ENCODE measurements around the gene CLDN9.

The CLDN9 gene, protein sequence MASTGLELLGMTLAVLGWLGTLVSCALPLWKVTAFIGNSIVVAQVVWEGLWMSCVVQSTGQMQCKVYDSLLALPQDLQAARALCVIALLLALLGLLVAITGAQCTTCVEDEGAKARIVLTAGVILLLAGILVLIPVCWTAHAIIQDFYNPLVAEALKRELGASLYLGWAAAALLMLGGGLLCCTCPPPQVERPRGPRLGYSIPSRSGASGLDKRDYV

DNA sequence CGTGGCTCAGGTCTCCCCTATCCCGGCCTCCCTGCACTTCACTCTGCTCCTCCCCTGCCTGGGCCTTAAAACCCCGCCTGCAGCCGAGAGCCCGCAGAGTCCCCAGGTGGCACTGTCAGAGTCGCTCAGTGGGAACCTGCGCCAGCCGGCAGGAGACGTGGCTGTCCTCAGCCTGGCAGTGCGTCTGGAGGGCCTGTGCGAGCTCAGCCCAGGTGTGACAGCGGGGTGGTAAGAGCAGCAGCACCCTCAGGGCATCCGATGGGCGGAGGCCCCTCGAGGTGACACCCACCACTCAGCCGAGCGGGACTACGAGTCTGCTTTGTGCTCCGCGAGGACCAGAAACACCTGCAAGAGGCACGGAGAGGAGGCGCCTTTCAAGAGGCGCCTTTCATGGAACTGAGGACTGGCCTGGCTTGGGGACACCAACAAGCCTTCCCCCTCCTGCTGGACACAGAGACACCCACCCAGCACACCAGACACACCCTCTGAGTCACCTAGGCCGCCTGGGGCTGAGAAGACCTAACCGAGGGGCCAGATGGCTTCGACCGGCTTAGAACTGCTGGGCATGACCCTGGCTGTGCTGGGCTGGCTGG lies at the start of gene CLDN9:
Gene CLDN9, plus strand, starts transcription at position 96 of the 593 bp plus-strand sequence. Its CDS starts 440 bp downstream, at position 536.
- Histone ChIP-seq H3K9ac (no peak within 1 kb of the TSS; a peak in 2 of 22 replicates), H3K36me3 (no peaks in the 10 kb centered on the region), H4K20me1 (peaks cover 0 to 15% (median 0%) of the 10 kb centered on the region in 11 experiments; a peak in 5 of 22 replicates), H3K27me3 (peaks cover 41 to 84% (median 63%) of the 10 kb centered on the region in 11 experiments), H3K27ac (no peak within 1 kb of the TSS), H3K4me1 (peaks cover 15 to 36% (median 28%) of the 10 kb centered on the region in 10 experiments), H3K4me3 (no peak within 1 kb of the TSS), H3K4me2 (peak within 1 kb of the TSS in 10 of 11 experiments; percentile 0 to 66 (median 50); a peak in 17 of 22 replicates), H3K9me3 (replicated peaks in 1 of 11) (no peaks in the 10 kb centered on the region)
- no peak for TF ChIP-seq Cebpa-rat (IDR thresholded peaks at IDR 0.05)

- H3K27me3 ChIP-seq: peaks cover 0 to 33% (median 17%) of the 10 kb centered on the region in 11 experiments; a peak in 14 of 22 replicates
- TF ChIP-seq Cebpa-rat (IDR thresholded peaks at IDR 0.05): no peak
- H3K4me3 ChIP-seq: peak overlapping the region; percentile 52 to 74 (median 66)
- H3K9ac ChIP-seq: peak overlapping the region; percentile 43 to 78 (median 66); a peak in 18 of 22 replicates
- H3K4me1 ChIP-seq: peaks cover 47 to 86% (median 75%) of the 10 kb centered on the region in 10 experiments
- peaks cover 0 to 7% (median 0%) of the 10 kb centered on the region in 11 experiments; a peak in 2 of 22 replicates for H3K36me3 ChIP-seq
- H3K27ac ChIP-seq: peak overlapping the region in 5 of 11 experiments; percentile 29 to 58 (median 54); a peak in 7 of 22 replicates
- peak overlapping the region; percentile 94 to 100 (median 99) for H3K4me2 ChIP-seq
- H3K9me3 ChIP-seq (replicated peaks in 1 of 11): no peaks in the 10 kb centered on the region
- peaks cover 0 to 58% (median 24%) of the 10 kb centered on the region in 11 experiments; a peak in 15 of 22 replicates for H4K20me1 ChIP-seq
Measured at GRCh38 chr16:2963074-2963722, 49.5 kb upstream of the CLDN9 start.

DNA sequence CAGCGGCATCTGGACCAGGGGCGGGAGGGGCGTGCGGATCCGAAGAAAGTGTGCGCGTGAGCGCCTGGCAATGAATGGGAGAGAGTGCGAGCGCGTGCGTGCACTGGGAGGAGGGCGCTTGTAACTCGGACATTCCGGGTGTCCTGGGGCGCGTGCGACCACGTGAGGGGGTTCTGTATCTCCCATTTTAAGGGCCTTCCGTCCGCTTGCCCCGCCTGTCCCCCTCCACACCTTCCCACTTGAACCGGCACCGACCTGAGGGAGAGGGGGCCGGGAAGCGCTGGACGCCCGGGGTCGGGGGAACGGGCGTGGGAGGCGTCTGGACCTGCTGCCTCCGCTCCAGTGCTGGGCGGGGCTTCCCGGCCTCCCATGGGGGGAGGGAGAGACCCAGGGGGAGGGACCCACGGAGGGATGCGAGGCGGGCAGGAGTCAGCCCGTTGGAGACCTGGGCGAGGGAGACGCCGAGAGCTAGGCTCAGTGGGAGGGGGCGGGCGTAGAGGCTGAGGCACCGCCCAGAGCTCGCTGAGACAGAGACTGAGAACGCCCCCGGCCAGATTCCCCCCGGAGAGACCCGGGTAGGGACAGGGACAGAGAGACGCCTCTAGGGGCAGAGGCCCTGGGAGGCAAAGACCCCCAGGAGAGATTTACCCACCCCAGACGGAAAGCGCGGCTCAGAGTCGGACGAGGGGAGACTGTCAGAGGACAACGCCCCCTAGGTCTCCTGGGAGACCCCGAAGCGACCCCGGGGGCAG lies 48.8 kb upstream of the CLDN9 start, which contains the start of gene KREMEN2:
Gene KREMEN2, plus strand, starts transcription at position 553 of the 752 bp plus-strand sequence. CDS start 246 bp downstream, outside the sequence.
- H3K27ac ChIP-seq: peak within 1 kb of the TSS in 8 of 11 experiments; percentile 10 to 58 (median 42); a peak in 12 of 22 replicates
- H3K4me3 ChIP-seq: peak within 1 kb of the TSS; percentile 52 to 74 (median 66)
- peaks cover 0 to 65% (median 24%) of the 10 kb centered on the region in 11 experiments; a peak in 15 of 22 replicates for H4K20me1 ChIP-seq
- peaks cover 0 to 7% (median 0%) of the 10 kb centered on the region in 11 experiments; a peak in 2 of 22 replicates for H3K36me3 ChIP-seq
- peak within 1 kb of the TSS; percentile 43 to 78 (median 66); a peak in 20 of 22 replicates for H3K9ac ChIP-seq
- no peak for TF ChIP-seq Cebpa-rat (IDR thresholded peaks at IDR 0.05)
- peak within 1 kb of the TSS; percentile 94 to 100 (median 99) for H3K4me2 ChIP-seq
- no peaks in the 10 kb centered on the region for H3K9me3 ChIP-seq (replicated peaks in 1 of 11)
- peaks cover 0 to 33% (median 17%) of the 10 kb centered on the region in 11 experiments; a peak in 14 of 22 replicates for H3K27me3 ChIP-seq
- H3K4me1 ChIP-seq: peaks cover 52 to 92% (median 82%) of the 10 kb centered on the region in 10 experiments

DNA sequence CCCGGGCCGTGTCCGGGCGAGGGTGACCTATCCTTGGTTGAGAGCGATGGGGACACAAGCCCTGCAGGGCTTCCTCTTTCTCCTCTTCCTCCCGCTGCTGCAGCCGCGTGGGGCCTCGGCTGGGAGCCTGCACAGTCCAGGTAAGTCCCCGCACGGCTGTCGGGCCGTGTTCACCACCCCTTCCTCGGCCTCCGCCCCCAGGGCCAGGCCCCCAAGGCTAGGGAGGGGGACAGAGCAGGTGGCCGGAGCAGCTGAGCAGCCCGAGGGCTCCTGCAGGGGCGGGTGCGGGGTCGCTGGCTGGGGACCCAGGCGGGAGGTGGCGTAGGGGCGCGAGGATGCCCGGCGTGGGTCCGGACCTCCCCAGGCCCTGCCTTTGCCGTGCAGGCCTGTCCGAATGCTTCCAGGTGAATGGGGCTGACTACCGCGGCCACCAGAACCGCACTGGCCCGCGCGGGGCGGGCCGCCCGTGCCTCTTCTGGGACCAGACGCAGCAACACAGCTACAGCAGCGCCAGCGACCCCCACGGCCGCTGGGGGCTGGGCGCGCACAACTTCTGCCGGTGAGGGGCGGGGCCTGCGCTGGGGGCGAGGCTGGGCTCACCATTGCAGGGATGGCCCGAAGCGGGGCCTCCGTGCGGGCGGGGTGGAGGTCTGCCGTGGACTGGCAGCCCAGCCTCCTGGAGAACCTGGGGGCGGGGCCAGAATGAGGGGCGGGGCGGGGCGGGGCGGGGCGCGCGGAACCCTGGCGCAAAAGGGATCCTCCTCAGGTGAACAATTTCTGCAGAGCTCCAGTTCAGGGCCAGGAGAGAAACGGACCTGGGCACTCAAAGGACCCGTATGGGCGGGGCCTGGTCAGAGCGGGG lies 48.0 kb upstream of the CLDN9 start:
- H3K4me2 ChIP-seq: peak overlapping the region; percentile 94 to 100 (median 99)
- TF ChIP-seq Cebpa-rat (IDR thresholded peaks at IDR 0.05): no peak
- no peaks in the 10 kb centered on the region for H3K9me3 ChIP-seq (replicated peaks in 1 of 11)
- peaks cover 0 to 66% (median 24%) of the 10 kb centered on the region in 11 experiments; a peak in 15 of 22 replicates for H4K20me1 ChIP-seq
- peak overlapping the region in 8 of 11 experiments; percentile 10 to 58 (median 42); a peak in 12 of 22 replicates for H3K27ac ChIP-seq
- peak overlapping the region; percentile 52 to 74 (median 66) for H3K4me3 ChIP-seq
- peaks cover 52 to 84% (median 76%) of the 10 kb centered on the region in 10 experiments for H3K4me1 ChIP-seq
- H3K9ac ChIP-seq: peak overlapping the region in 10 of 11 experiments; percentile 43 to 78 (median 66); a peak in 18 of 22 replicates
- H3K27me3 ChIP-seq: peaks cover 0 to 33% (median 17%) of the 10 kb centered on the region in 11 experiments; a peak in 14 of 22 replicates
- H3K36me3 ChIP-seq: peaks cover 0 to 7% (median 0%) of the 10 kb centered on the region in 11 experiments; a peak in 2 of 22 replicates

DNA sequence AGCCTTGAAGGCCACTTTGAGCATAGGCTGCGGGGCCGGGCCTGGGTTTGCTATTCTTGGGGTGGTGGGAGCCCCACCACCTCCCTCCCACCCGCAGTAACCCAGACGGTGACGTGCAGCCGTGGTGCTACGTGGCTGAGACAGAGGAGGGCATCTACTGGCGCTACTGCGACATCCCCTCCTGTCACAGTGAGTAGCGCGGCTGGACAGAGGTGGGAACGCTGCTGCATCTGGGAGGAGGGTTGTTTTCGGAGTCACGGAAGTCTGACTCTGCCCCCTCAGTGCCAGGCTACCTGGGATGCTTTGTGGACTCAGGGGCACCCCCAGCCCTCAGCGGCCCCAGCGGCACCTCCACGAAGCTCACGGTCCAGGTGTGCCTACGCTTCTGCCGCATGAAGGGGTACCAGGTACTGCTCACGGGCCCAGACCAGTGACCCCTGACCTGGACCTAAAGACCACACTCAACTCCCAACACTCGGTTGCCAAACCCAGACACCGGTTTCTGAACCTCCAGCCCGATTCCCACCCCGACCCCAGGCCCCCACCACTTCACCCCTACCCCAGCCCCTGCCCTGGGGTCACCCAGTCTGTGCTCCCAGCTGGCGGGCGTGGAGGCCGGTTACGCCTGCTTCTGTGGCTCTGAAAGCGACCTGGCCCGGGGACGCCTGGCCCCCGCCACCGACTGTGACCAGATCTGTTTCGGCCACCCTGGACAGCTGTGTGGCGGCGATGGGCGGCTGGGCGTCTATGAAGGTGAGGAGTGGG lies 46.5 kb upstream of the CLDN9 start:
- H3K4me1 ChIP-seq: peaks cover 63 to 82% (median 76%) of the 10 kb centered on the region in 10 experiments
- peaks cover 0 to 33% (median 17%) of the 10 kb centered on the region in 11 experiments; a peak in 14 of 22 replicates for H3K27me3 ChIP-seq
- H3K27ac ChIP-seq: no peak overlapping the region
- peak overlapping the region in 10 of 11 experiments; percentile 60 to 100 (median 99); a peak in 19 of 22 replicates for H3K4me2 ChIP-seq
- no peak for TF ChIP-seq Cebpa-rat (IDR thresholded peaks at IDR 0.05)
- peaks cover 10 to 78% (median 39%) of the 10 kb centered on the region in 11 experiments; a peak in 21 of 22 replicates for H4K20me1 ChIP-seq
- H3K9ac ChIP-seq: peak overlapping the region in 1 of 11 experiments; percentile 41; a peak in 1 of 22 replicates
- H3K9me3 ChIP-seq (replicated peaks in 1 of 11): no peaks in the 10 kb centered on the region
- H3K36me3 ChIP-seq: peaks cover 0 to 7% (median 0%) of the 10 kb centered on the region in 11 experiments; a peak in 4 of 22 replicates
- no peak overlapping the region for H3K4me3 ChIP-seq

GRCh38 chr16:2966808-2967191 lies 45.9 kb upstream of the CLDN9 start:
- H3K4me3 ChIP-seq: no peak overlapping the region
- peaks cover 16 to 81% (median 45%) of the 10 kb centered on the region in 11 experiments for H4K20me1 ChIP-seq
- H3K27ac ChIP-seq: no peak overlapping the region
- no peak overlapping the region for H3K9ac ChIP-seq
- H3K36me3 ChIP-seq: peaks cover 0 to 12% (median 0%) of the 10 kb centered on the region in 11 experiments; a peak in 9 of 22 replicates
- H3K4me2 ChIP-seq: no peak overlapping the region
- peaks cover 0 to 31% (median 17%) of the 10 kb centered on the region in 11 experiments; a peak in 14 of 22 replicates for H3K27me3 ChIP-seq
- peaks cover 68 to 82% (median 78%) of the 10 kb centered on the region in 10 experiments for H3K4me1 ChIP-seq
- TF ChIP-seq Cebpa-rat (IDR thresholded peaks at IDR 0.05): no peak
- H3K9me3 ChIP-seq (replicated peaks in 1 of 11): no peaks in the 10 kb centered on the region

All from BLaER1 treated with 17β-estradiol and CSF1 and Interleukin-3, amounts not matched to agents 10 nM and 100 nM (cell line).